Astrocyte (in vitro differentiated cells and primary cell): ENCODE data around the gene MLLT1. TPM values are rescaled to one million over a fixed set of nuclear protein-coding genes. Genes with fewer than 3 reads are reported as not detected.

Experiments used
- DNase-seq: peaks from one replicate; pipeline ENCODE4 v3.0.0-alpha.2; 2010; ENCODE audit warnings: low read depth
- FAIRE-seq: peaks from 2 replicates; lab custom pipeline; 2011; peaks lifted over from hg19 to GRCh38; lab: Jason Lieb, UNC
- H2AFZ ChIP-seq: 2 replicates; pipeline ENCODE4 v1.6.0; 2012; ENCODE audit warnings: low read depth, low read length, inconsistent platforms
- H3K27ac ChIP-seq: 2 replicates; pipeline ENCODE4 v1.5.1; 2011; ENCODE audit warnings: low read depth, low read length, inconsistent platforms
- H3K27me3 ChIP-seq: 2 replicates; pipeline ENCODE4 v1.6.0; 2011; ENCODE audit warnings: low read length, inconsistent platforms; ENCODE audit not compliant: insufficient read depth
- H3K36me3 ChIP-seq: 2 replicates; pipeline ENCODE4 v1.5.1; 2011; ENCODE audit warnings: low read length, inconsistent platforms; ENCODE audit not compliant: insufficient read depth
- H3K4me1 ChIP-seq: 2 replicates; pipeline ENCODE4 v1.5.1; 2011; ENCODE audit warnings: low read length, inconsistent platforms; ENCODE audit not compliant: insufficient read depth
- H3K4me2 ChIP-seq: 2 replicates; pipeline ENCODE4 v1.6.0; 2012; ENCODE audit warnings: low read length, inconsistent platforms
- H3K4me3 ChIP-seq: 2 replicates; pipeline ENCODE4 v1.5.1; 2011; ENCODE audit warnings: low read depth, mild to moderate bottlenecking, low read length, inconsistent platforms; ENCODE audit not compliant: insufficient read depth
- H3K79me2 ChIP-seq: 2 replicates; pipeline ENCODE4 v1.6.0; 2012; ENCODE audit warnings: mild to moderate bottlenecking, low read length, inconsistent platforms; ENCODE audit not compliant: insufficient read depth
- H3K9ac ChIP-seq: 2 replicates; pipeline ENCODE4 v1.6.0; 2012; ENCODE audit warnings: mild to moderate bottlenecking, low read length, inconsistent platforms
- H3K9me3 ChIP-seq: 2 replicates; pipeline ENCODE4 v1.5.1; 2012; ENCODE audit warnings: low read depth, mild to moderate bottlenecking, low read length, inconsistent platforms; ENCODE audit not compliant: insufficient read depth
- H4K20me1 ChIP-seq: 2 replicates; pipeline ENCODE4 v1.6.0; 2012; ENCODE audit warnings: low read length, inconsistent platforms; ENCODE audit not compliant: insufficient read depth
- H3K27ac Mint-ChIP-seq: one replicate; pipeline ENCODE4 v1.8.0; 2021; ENCODE audit warnings: mild to moderate bottlenecking, mixed read lengths; ENCODE audit not compliant: unreplicated experiment
- H3K27me3 Mint-ChIP-seq: one replicate; pipeline ENCODE4 v1.8.0; 2021; ENCODE audit warnings: low read depth, mixed read lengths; ENCODE audit not compliant: unreplicated experiment
- H3K36me3 Mint-ChIP-seq: one replicate; pipeline ENCODE4 v1.8.0; 2021; ENCODE audit warnings: low read depth, mixed read lengths; ENCODE audit not compliant: unreplicated experiment
- H3K4me1 Mint-ChIP-seq: one replicate; pipeline ENCODE4 v1.8.0; 2021; ENCODE audit warnings: low read depth, mixed read lengths; ENCODE audit not compliant: unreplicated experiment
- H3K4me3 Mint-ChIP-seq: one replicate; pipeline ENCODE4 v1.8.0; 2021; ENCODE audit warnings: mild to moderate bottlenecking, moderate library complexity, mixed read lengths; ENCODE audit not compliant: unreplicated experiment
- H3K9me3 Mint-ChIP-seq: one replicate; pipeline ENCODE4 v1.8.0; 2021; ENCODE audit warnings: mild to moderate bottlenecking, mixed read lengths; ENCODE audit not compliant: unreplicated experiment
- EZH2 ChIP-seq: IDR thresholded peaks from 2 replicates; pipeline ENCODE4 v1.6.1; 2012; ENCODE audit warnings: mild to moderate bottlenecking, low read length, inconsistent platforms; ENCODE audit not compliant: insufficient read depth
- total RNA-seq: library from RNA; stranded (reverse); gene quantifications from 2 replicates; pipeline ENCODE4 v1.2.1, GENCODE V29; 2021
- TF ChIP-seq, protein P1 (sequence below): IDR thresholded peaks from 2 replicates; pipeline ENCODE4 v1.5.1; 2011; ENCODE audit warnings: low read depth, mild to moderate bottlenecking, inconsistent platforms, low read length, moderate library complexity; ENCODE audit not compliant: insufficient read depth

MLLT1 gene
- total RNA-seq, 1 donor from 2014 or later: 46.0 TPM

DNA sequence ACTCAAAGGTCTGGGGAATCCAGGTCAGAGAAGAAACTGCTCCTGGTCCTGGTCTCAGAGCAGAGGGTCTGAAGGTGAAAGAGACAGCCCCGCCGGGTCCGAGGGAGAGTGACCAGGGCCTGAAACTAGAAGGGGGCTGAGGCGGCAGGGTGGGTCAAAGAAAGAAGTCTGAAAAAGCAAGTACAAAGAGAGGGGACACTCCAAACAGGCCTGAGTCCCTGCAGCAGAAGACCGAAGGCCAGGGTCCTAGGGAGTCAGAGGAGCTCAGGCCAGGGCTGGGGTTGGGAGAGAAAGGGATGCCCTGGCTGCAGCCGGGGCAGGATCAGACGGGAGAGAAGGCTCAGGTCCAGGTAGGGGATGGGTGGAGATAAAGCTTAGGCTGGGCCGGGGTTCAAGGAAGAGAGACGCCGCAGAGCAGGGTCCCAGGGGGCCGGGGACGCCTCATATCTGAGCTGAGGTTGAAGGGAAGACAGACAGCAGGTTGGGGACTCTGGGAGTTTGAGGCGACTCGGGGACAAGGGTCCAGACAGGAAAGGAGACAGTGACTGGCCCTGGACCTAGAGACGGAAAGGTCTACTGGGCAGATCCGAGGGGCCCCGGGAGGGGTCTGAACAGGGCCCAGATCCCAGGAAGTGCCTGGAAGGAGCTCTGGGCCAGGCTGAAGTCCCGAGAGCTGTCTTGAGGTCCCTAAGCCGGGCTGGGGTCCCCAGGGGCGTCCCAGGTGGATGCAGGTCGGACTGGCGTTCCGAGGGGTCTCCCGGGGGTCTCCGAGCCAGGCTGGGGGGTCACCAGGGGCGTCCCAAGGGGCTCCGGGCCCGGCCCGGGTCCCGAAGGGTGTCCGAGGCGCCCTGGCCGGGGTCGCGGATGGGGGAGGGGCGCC, 795 bp downstream of the MLLT1 start:
- no peak overlapping the region for H2AFZ ChIP-seq
- H3K4me3 ChIP-seq: peak overlapping the region; percentile 77
- H3K27me3 Mint-ChIP-seq: no peaks in the 10 kb centered on the region
- H3K9me3 ChIP-seq: no peaks in the 10 kb centered on the region
- H3K27ac ChIP-seq: peak overlapping the region; percentile 42
- peak overlapping the region; percentile 97 for H3K4me2 ChIP-seq
- H3K36me3 ChIP-seq: no peaks in the 10 kb centered on the region
- peaks cover 52% of the 10 kb centered on the region for H4K20me1 ChIP-seq
- TF ChIP-seq, protein P1, sequence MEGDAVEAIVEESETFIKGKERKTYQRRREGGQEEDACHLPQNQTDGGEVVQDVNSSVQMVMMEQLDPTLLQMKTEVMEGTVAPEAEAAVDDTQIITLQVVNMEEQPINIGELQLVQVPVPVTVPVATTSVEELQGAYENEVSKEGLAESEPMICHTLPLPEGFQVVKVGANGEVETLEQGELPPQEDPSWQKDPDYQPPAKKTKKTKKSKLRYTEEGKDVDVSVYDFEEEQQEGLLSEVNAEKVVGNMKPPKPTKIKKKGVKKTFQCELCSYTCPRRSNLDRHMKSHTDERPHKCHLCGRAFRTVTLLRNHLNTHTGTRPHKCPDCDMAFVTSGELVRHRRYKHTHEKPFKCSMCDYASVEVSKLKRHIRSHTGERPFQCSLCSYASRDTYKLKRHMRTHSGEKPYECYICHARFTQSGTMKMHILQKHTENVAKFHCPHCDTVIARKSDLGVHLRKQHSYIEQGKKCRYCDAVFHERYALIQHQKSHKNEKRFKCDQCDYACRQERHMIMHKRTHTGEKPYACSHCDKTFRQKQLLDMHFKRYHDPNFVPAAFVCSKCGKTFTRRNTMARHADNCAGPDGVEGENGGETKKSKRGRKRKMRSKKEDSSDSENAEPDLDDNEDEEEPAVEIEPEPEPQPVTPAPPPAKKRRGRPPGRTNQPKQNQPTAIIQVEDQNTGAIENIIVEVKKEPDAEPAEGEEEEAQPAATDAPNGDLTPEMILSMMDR: no peak
- TF ChIP-seq EZH2: no peak
- H3K79me2 ChIP-seq: peaks cover 52% of the 10 kb centered on the region
- peaks cover 48% of the 10 kb centered on the region for H3K4me1 ChIP-seq
- peak overlapping the region; percentile 93 for H3K27ac Mint-ChIP-seq
- peak overlapping the region; percentile 92 for H3K9ac ChIP-seq
- no peaks in the 10 kb centered on the region for H3K9me3 Mint-ChIP-seq
- H3K36me3 Mint-ChIP-seq: no peaks in the 10 kb centered on the region
- no peaks in the 10 kb centered on the region for H3K27me3 ChIP-seq
- no peak for DNase-seq
- peak overlapping the region; percentile 96 for H3K4me3 Mint-ChIP-seq
- H3K4me1 Mint-ChIP-seq: peaks cover 23% of the 10 kb centered on the region
- FAIRE-seq: no peak

DNA sequence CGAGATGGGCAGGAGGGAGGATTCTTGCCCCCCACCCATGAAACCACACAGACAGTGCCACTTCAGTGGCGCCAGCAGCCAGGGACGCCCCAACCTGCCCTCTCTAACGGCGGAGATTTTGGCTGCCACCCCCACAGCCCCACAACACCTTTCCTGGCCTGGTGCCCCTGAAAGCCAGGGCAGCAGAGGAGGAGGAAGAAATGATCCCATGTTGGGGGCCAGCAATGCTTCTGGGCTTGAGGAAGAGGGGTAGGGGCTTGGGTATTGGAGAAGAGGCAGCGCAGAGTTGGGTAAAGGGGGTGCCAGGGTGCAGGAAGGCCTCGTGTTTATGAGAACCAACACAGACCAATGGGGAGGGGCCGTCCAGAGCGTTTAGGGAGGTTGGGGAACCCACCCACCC, 1.7 kb downstream of the MLLT1 start:
- H3K4me1 ChIP-seq: peaks cover 58% of the 10 kb centered on the region
- Mint-ChIP-seq H3K36me3 (no peaks in the 10 kb centered on the region), H3K27ac (no peak overlapping the region), H3K4me3 (peak overlapping the region; percentile 96), H3K9me3 (no peaks in the 10 kb centered on the region), H3K4me1 (peaks cover 27% of the 10 kb centered on the region), H3K27me3 (no peaks in the 10 kb centered on the region)
- H3K27ac ChIP-seq: no peak overlapping the region
- no peaks in the 10 kb centered on the region for H3K9me3 ChIP-seq
- peak overlapping the region; percentile 97 for H3K4me2 ChIP-seq
- H3K27me3 ChIP-seq: no peaks in the 10 kb centered on the region
- peak overlapping the region; percentile 77 for H3K4me3 ChIP-seq
- H3K9ac ChIP-seq: peak overlapping the region; percentile 92
- no peak for FAIRE-seq
- H3K36me3 ChIP-seq: no peaks in the 10 kb centered on the region
- H2AFZ ChIP-seq: no peak overlapping the region
- H4K20me1 ChIP-seq: peaks cover 60% of the 10 kb centered on the region
- TF ChIP-seq EZH2: no peak
- TF ChIP-seq, protein P1: no peak
- peaks cover 57% of the 10 kb centered on the region for H3K79me2 ChIP-seq
- no peak for DNase-seq

DNA sequence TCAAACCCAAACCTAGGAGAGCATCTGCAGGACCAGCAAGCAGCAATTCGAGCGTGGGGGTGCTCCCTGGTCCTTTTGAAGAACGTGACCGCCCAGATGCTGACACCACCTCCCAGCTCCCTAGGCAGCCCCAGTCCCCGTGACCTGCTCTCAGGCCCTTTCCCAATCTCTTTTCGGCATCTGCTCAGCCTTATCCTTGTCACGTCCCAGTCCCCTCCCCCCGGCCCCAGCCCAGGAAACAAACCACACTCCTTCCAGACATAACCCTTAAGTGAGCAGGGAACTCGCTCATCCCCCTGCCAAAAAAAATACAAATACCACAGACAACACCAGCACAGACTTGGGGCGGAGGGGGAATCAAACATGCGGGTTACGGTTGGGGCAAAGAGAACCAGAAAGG, 3.3 kb downstream of the MLLT1 start:
- Histone ChIP-seq H3K9me3 (no peaks in the 10 kb centered on the region), H3K79me2 (peaks cover 73% of the 10 kb centered on the region), H2AFZ (no peak overlapping the region), H3K4me3 (no peak overlapping the region), H3K9ac (peak overlapping the region; percentile 12), H3K27ac (no peak overlapping the region), H3K36me3 (no peaks in the 10 kb centered on the region), H4K20me1 (peaks cover 62% of the 10 kb centered on the region), H3K4me2 (peak overlapping the region; percentile 97), H3K27me3 (no peaks in the 10 kb centered on the region), H3K4me1 (peaks cover 74% of the 10 kb centered on the region)
- no peaks in the 10 kb centered on the region for H3K9me3 Mint-ChIP-seq
- no peaks in the 10 kb centered on the region for H3K36me3 Mint-ChIP-seq
- H3K4me1 Mint-ChIP-seq: peaks cover 38% of the 10 kb centered on the region
- no peak for FAIRE-seq
- no peaks in the 10 kb centered on the region for H3K27me3 Mint-ChIP-seq
- peak; percentile 80 for DNase-seq
- H3K4me3 Mint-ChIP-seq: peak overlapping the region; percentile 67
- no peak for TF ChIP-seq EZH2
- TF ChIP-seq, protein P1: no peak
- H3K27ac Mint-ChIP-seq: no peak overlapping the region
